H9 (cell line): ENCODE data around the gene GARIN6. TPM values are rescaled to one million over a fixed set of nuclear protein-coding genes. Genes with fewer than 3 reads are reported as not detected.

ENCODE experiments used
- DNase-seq: peaks from one replicate; pipeline ENCODE4 v3.0.0-alpha.2; 2017
- H2AFZ ChIP-seq: one replicate; pipeline ENCODE4 v1.6.1; 2013; ENCODE audit warnings: mild to moderate bottlenecking, low read length, control low read depth, moderate library complexity
- H2AK5ac ChIP-seq: 2 replicates; pipeline ENCODE4 v1.6.1; 2013; ENCODE audit warnings: low read length, control low read depth, mixed read lengths; ENCODE audit not compliant: insufficient read length
- H2BK120ac ChIP-seq: one replicate; pipeline ENCODE4 v1.6.1; 2013; ENCODE audit warnings: low read depth, mild to moderate bottlenecking, low read length, control low read depth, inconsistent platforms; ENCODE audit not compliant: poor library complexity, severe bottlenecking
- H2BK12ac ChIP-seq: 2 replicates; pipeline ENCODE4 v1.6.1; 2013; ENCODE audit warnings: low read length, control low read depth, mixed read lengths, low read depth; ENCODE audit not compliant: insufficient read length
- H2BK15ac ChIP-seq: 2 replicates; pipeline ENCODE4 v1.6.1; 2013; ENCODE audit warnings: low read depth, low read length, control low read depth
- H2BK20ac ChIP-seq: one replicate; pipeline ENCODE4 v1.6.1; 2013; ENCODE audit warnings: low read depth, mild to moderate bottlenecking, low read length, control low read depth, inconsistent platforms; ENCODE audit not compliant: poor library complexity, severe bottlenecking
- H2BK5ac ChIP-seq: 2 replicates; pipeline ENCODE4 v1.6.1; 2013; ENCODE audit warnings: low read length, control low read depth, mixed read lengths; ENCODE audit not compliant: insufficient read length
- H3K14ac ChIP-seq: 2 replicates; pipeline ENCODE4 v1.6.1; 2013; ENCODE audit warnings: low read length, control low read depth; ENCODE audit not compliant: insufficient read depth
- H3K18ac ChIP-seq: 2 replicates; pipeline ENCODE4 v1.6.1; 2013; ENCODE audit warnings: low read depth, mild to moderate bottlenecking, mixed read lengths, low read length, control low read depth; ENCODE audit not compliant: insufficient read length
- H3K23ac ChIP-seq: 2 replicates; pipeline ENCODE4 v1.6.1; 2013; ENCODE audit warnings: low read length, control low read depth, mixed read lengths, low read depth; ENCODE audit not compliant: insufficient read length
- H3K23me2 ChIP-seq: 2 replicates; pipeline ENCODE4 v1.6.1; 2013; ENCODE audit warnings: low read depth, mild to moderate bottlenecking, mixed read lengths, low read length, control low read depth; ENCODE audit not compliant: insufficient read length, poor library complexity, severe bottlenecking
- H3K27ac ChIP-seq: 2 replicates; pipeline ENCODE4 v1.5.1; 2013; ENCODE audit warnings: low read length, control low read depth, mixed read lengths, low read depth; ENCODE audit not compliant: insufficient read length
- H3K27me3 ChIP-seq: 2 replicates; pipeline ENCODE4 v1.6.1; 2013; ENCODE audit warnings: low read length, control low read depth, inconsistent platforms; ENCODE audit not compliant: insufficient read depth
- H3K4ac ChIP-seq: 2 replicates; pipeline ENCODE4 v1.6.1; 2013; ENCODE audit warnings: low read depth, mild to moderate bottlenecking, control low read depth, inconsistent platforms, low read length, moderate library complexity
- H3K4me1 ChIP-seq: 2 replicates; pipeline ENCODE4 v1.6.1; 2013; ENCODE audit warnings: low read length, control low read depth, inconsistent platforms; ENCODE audit not compliant: insufficient read depth
- H3K4me2 ChIP-seq: 2 replicates; pipeline ENCODE4 v1.6.1; 2013; ENCODE audit warnings: low read length, control low read depth, mixed read lengths; ENCODE audit not compliant: insufficient read length, insufficient read depth
- H3K56ac ChIP-seq: 2 replicates; pipeline ENCODE4 v1.6.1; 2013; ENCODE audit warnings: low read depth, mild to moderate bottlenecking, mixed read lengths, low read length, control low read depth; ENCODE audit not compliant: insufficient read length
- H3K79me1 ChIP-seq: 2 replicates; pipeline ENCODE4 v1.6.1; 2013; ENCODE audit warnings: low read depth, mild to moderate bottlenecking, moderate library complexity, low read length, control low read depth, inconsistent platforms; ENCODE audit not compliant: insufficient read depth, poor library complexity, severe bottlenecking
- H3K79me2 ChIP-seq: 2 replicates; pipeline ENCODE4 v1.6.1; 2013; ENCODE audit warnings: low read length, control low read depth, inconsistent platforms; ENCODE audit not compliant: insufficient read depth
- H3K9ac ChIP-seq: 2 replicates; pipeline ENCODE4 v1.6.1; 2013; ENCODE audit warnings: low read length, control low read depth, mixed read lengths; ENCODE audit not compliant: insufficient read length; ENCODE audit errors: extremely low read depth
- H3K9me3 ChIP-seq: one replicate; pipeline ENCODE4 v1.6.1; 2013; ENCODE audit warnings: low read depth, low read length, inconsistent platforms; ENCODE audit not compliant: control insufficient read depth
- H3T11ph ChIP-seq: one replicate; pipeline ENCODE4 v1.6.1; 2013; ENCODE audit warnings: mild to moderate bottlenecking, low read length, control low read depth, inconsistent platforms
- H4K20me1 ChIP-seq: one replicate; pipeline ENCODE4 v1.6.1; 2013; ENCODE audit not compliant: control insufficient read depth, insufficient read length, insufficient read depth
- H4K5ac ChIP-seq: 2 replicates; pipeline ENCODE4 v1.6.1; 2013; ENCODE audit warnings: low read depth, mild to moderate bottlenecking, mixed read lengths, low read length, control low read depth; ENCODE audit not compliant: insufficient read length
- H4K8ac ChIP-seq: replicated peaks from 2 replicates; pipeline ENCODE4 v1.6.1; 2013; ENCODE audit warnings: low read length, control low read depth, mixed read lengths, low read depth; ENCODE audit not compliant: insufficient read length
- H4K91ac ChIP-seq: 2 replicates; pipeline ENCODE4 v1.6.1; 2013; ENCODE audit warnings: low read depth, mild to moderate bottlenecking, moderate library complexity, mixed read lengths, low read length, control low read depth; ENCODE audit not compliant: insufficient read length
- H3K27ac Mint-ChIP-seq, 3 experiments: 2 replicates in 2 of 3; 3 replicates in 1 of 3; pipeline ENCODE4 v1.8.0; 2020 to 2021; ENCODE audit warnings: mixed read lengths in 3 of 3, mild to moderate bottlenecking in 1 of 3, moderate library complexity in 1 of 3
- H3K27me3 Mint-ChIP-seq: 2 replicates; pipeline ENCODE4 v1.8.0; 2021; ENCODE audit warnings: low read depth, mild to moderate bottlenecking, moderate library complexity, mixed read lengths
- H3K36me3 Mint-ChIP-seq, 3 experiments: 2 replicates in 2 of 3; 3 replicates in 1 of 3; pipeline ENCODE4 v1.8.0; 2020 to 2021; ENCODE audit warnings: low read depth in 3 of 3, mixed read lengths in 3 of 3; ENCODE audit not compliant: insufficient read depth in 1 of 3
- H3K4me1 Mint-ChIP-seq, 2 experiments: 2 replicates each; pipeline ENCODE4 v1.8.0; 2020; ENCODE audit warnings: mixed read lengths in 2 of 2
- H3K4me3 Mint-ChIP-seq, 2 experiments: 2 replicates in 1 of 2; 3 replicates in 1 of 2; pipeline ENCODE4 v1.8.0; 2020 to 2021; ENCODE audit warnings: mild to moderate bottlenecking in 2 of 2, mixed read lengths in 2 of 2, moderate library complexity in 1 of 2
- H3K9me3 Mint-ChIP-seq, 2 experiments: 2 replicates in 1 of 2; 3 replicates in 1 of 2; pipeline ENCODE4 v1.8.0; 2020; ENCODE audit warnings: mild to moderate bottlenecking in 2 of 2, mixed read lengths in 2 of 2, moderate library complexity in 1 of 2
- WGBS: extraction: QIAGEN DNeasy Blood & Tissue Kit; methylation state at CpG from one replicate; pipeline ENCODE4 v1.1.7; 2013; ENCODE audit warnings: missing lambda C conversion rate, low lambda C conversion rate, mixed read lengths; ENCODE audit not compliant: insufficient read length; ENCODE audit errors: extremely low coverage; 5-methylcytosine and 5-hydroxymethylcytosine counted together
- total RNA-seq: library from RNA; stranded (reverse); gene quantifications from 2 replicates; pipeline ENCODE4 v1.2.1, GENCODE V29; 2021
- TF ChIP-seq, protein P1 (sequence below): fragments of 200-600 bp; sonication (generic); conservative IDR thresholded peaks from 3 replicates; pipeline ENCODE4 v1.8.0; 2021; ENCODE audit warnings: antibody characterized with exemption, mild to moderate bottlenecking

Gene GARIN6
- total RNA-seq, 1 experiment from 2014 or later, result not detected

DNA sequence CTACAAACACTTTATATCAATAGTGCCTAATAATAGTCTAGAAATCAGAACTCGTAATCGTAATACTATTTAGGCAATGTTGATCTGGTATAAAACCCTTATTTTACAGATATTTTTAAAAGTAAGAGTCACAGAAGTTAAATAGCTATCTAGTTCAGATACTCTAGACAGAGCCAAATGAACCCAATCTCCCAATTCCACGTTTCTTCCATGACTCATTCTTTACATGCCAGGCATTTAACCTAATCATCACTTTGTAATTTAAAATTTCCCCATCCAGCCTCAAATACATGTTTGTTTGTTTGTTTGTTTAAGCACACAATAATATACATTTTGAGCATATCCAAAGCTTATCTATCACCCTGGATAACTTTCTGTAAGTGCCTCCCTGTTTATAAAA is 36.4 kb upstream of the GARIN6 start:
- H2AFZ ChIP-seq, result no peak overlapping the region
- H3K9ac ChIP-seq, result no peak overlapping the region
- no peaks in the 10 kb centered on the region for H3K9me3 ChIP-seq
- no peak overlapping the region for H4K5ac ChIP-seq
- H3K9me3 Mint-ChIP-seq, result no peaks in the 10 kb centered on the region; a peak in 3 of 5 replicates
- H4K91ac ChIP-seq, result no peak overlapping the region
- TF ChIP-seq, protein P1, sequence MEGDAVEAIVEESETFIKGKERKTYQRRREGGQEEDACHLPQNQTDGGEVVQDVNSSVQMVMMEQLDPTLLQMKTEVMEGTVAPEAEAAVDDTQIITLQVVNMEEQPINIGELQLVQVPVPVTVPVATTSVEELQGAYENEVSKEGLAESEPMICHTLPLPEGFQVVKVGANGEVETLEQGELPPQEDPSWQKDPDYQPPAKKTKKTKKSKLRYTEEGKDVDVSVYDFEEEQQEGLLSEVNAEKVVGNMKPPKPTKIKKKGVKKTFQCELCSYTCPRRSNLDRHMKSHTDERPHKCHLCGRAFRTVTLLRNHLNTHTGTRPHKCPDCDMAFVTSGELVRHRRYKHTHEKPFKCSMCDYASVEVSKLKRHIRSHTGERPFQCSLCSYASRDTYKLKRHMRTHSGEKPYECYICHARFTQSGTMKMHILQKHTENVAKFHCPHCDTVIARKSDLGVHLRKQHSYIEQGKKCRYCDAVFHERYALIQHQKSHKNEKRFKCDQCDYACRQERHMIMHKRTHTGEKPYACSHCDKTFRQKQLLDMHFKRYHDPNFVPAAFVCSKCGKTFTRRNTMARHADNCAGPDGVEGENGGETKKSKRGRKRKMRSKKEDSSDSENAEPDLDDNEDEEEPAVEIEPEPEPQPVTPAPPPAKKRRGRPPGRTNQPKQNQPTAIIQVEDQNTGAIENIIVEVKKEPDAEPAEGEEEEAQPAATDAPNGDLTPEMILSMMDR, result no peak
- no peak overlapping the region for H4K8ac ChIP-seq
- no peaks in the 10 kb centered on the region for H3K79me2 ChIP-seq
- H2BK12ac ChIP-seq, result no peak overlapping the region
- H3K27me3 ChIP-seq, result no peaks in the 10 kb centered on the region
- no peak overlapping the region for H2BK15ac ChIP-seq
- peaks cover 5% of the 10 kb centered on the region; the same call in 1 of the 2 replicates for H3K27me3 Mint-ChIP-seq
- H3K23ac ChIP-seq, result no peak overlapping the region
- H3K4ac ChIP-seq, result no peak overlapping the region
- H4K20me1 ChIP-seq, result no peaks in the 10 kb centered on the region
- H3K27ac ChIP-seq, result no peak overlapping the region
- no peaks in the 10 kb centered on the region for H3K23me2 ChIP-seq
- no peak for DNase-seq
- no peak overlapping the region for H2AK5ac ChIP-seq
- no peak overlapping the region for H2BK120ac ChIP-seq
- no peak overlapping the region for H2BK20ac ChIP-seq
- H3K36me3 Mint-ChIP-seq, result no peaks in the 10 kb centered on the region
- no peak overlapping the region for H3K14ac ChIP-seq
- H3K27ac Mint-ChIP-seq, result no peak overlapping the region
- no peak overlapping the region for H3T11ph ChIP-seq
- no peak overlapping the region for H2BK5ac ChIP-seq
- no peaks in the 10 kb centered on the region for H3K79me1 ChIP-seq
- no peak overlapping the region for H3K56ac ChIP-seq
- H3K4me2 ChIP-seq, result no peak overlapping the region
- H3K4me1 Mint-ChIP-seq, result peaks cover 22 to 34% of the 10 kb centered on the region in 2 experiments
- H3K4me3 Mint-ChIP-seq, result no peak overlapping the region
- H3K4me1 ChIP-seq, result no peaks in the 10 kb centered on the region; the same call in 1 of the 2 replicates
- H3K18ac ChIP-seq, result no peak overlapping the region
- WGBS, result no CpG with 5 or more reads among the region's 3 CpGs
